Measurements from ENCODE around the gene OR52M1.
"Not testable (repeated sequence)": the region's sequence is repeated elsewhere in the genome, so short reads cannot be mapped to it uniquely, and the experiment has no call there.

The OR52M1 gene

GRCh38 chr11:4544891-4545290 lies at the start of gene OR52M1:
TSS of gene OR52M1 (plus strand) at chr11:4545191. CDS start at chr11:4545191, 0 bp downstream.
- DNase-seq (ENCODE audit: low read depth): no peak

- no peak for DNase-seq (ENCODE audit: low read depth)
Observed at GRCh38 chr11:4495487-4495886, 49.5 kb upstream of the OR52M1 start.

- no peak for DNase-seq (ENCODE audit: low read depth)
Observed at GRCh38 chr11:4495986-4496385, 49.0 kb upstream of the OR52M1 start.

- no peak for DNase-seq (ENCODE audit: low read depth)
Observed at GRCh38 chr11:4496557-4497248, 48.3 kb upstream of the OR52M1 start.

GRCh38 chr11:4508886-4509285 lies 36.1 kb upstream of the OR52M1 start:
- no peak for DNase-seq (ENCODE audit: low read depth)

GRCh38 chr11:4511282-4512245 lies 33.4 kb upstream of the OR52M1 start:
- DNase-seq (ENCODE audit: low read depth): no peak

GRCh38 chr11:4514196-4514595 lies 30.8 kb upstream of the OR52M1 start:
- no peak for DNase-seq (ENCODE audit: low read depth)

- DNase-seq (ENCODE audit: low read depth): no peak
Observed at GRCh38 chr11:4522339-4522738, 22.7 kb upstream of the OR52M1 start.

- DNase-seq (ENCODE audit: low read depth): no peak
Observed at GRCh38 chr11:4522752-4523151, 22.2 kb upstream of the OR52M1 start.

- no peak for DNase-seq (ENCODE audit: low read depth)
Observed at GRCh38 chr11:4523666-4524065, 21.3 kb upstream of the OR52M1 start.

GRCh38 chr11:4527926-4528325 lies 17.1 kb upstream of the OR52M1 start:
- no peak for DNase-seq (ENCODE audit: low read depth)

GRCh38 chr11:4531686-4532085 lies 13.3 kb upstream of the OR52M1 start:
- not testable (repeated sequence) for DNase-seq (ENCODE audit: low read depth)

GRCh38 chr11:4539603-4540219 lies 5.3 kb upstream of the OR52M1 start:
- DNase-seq (ENCODE audit: low read depth): peak; percentile 10

- DNase-seq (ENCODE audit: low read depth): no peak
Observed at GRCh38 chr11:4541071-4541470, 3.9 kb upstream of the OR52M1 start.

GRCh38 chr11:4543561-4543960 lies 1.4 kb upstream of the OR52M1 start:
- no peak for DNase-seq (ENCODE audit: low read depth)

- no peak for DNase-seq (ENCODE audit: low read depth)
Observed at GRCh38 chr11:4546878-4547277, 1.9 kb downstream of the OR52M1 start.

GRCh38 chr11:4547416-4547815 lies 2.4 kb downstream of the OR52M1 start:
- no peak for DNase-seq (ENCODE audit: low read depth)

- DNase-seq (ENCODE audit: low read depth): no peak
Observed at GRCh38 chr11:4551346-4551979, 6.5 kb downstream of the OR52M1 start.

- no peak for DNase-seq (ENCODE audit: low read depth)
Observed at GRCh38 chr11:4559527-4560440, 14.8 kb downstream of the OR52M1 start.

GRCh38 chr11:4560467-4560866 lies 15.5 kb downstream of the OR52M1 start:
- DNase-seq (ENCODE audit: low read depth): no peak

GRCh38 chr11:4565371-4565770 lies 20.4 kb downstream of the OR52M1 start:
- no peak for DNase-seq (ENCODE audit: low read depth)
